ENCODE results near the gene IFNGR2.
"Not testable (repeated sequence)": the region's sequence is repeated elsewhere in the genome, so short reads cannot be mapped to it uniquely, and the experiment has no call there.

The IFNGR2 gene

DNA sequence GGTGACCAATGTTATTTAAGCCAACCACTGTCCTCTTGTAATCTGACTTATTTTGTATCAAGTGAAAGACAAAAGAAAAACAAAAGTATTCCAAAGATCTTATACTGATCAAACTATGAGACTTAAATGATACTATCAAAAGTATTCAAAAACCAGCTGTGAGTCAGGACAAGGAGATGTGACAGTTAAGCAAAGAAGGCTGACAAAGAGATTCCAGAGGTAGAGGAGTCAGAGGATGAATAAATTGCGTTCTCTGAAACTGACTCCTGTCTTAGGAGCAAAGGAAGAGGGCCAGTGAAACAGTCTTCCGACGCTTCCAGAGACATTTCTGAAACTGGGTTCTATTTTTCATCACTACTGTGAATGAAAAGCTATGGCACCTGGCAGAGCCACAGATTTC is 55.6 kb downstream of the IFNGR2 start:
- DNase-seq (ENCODE audit: extremely low read depth, insufficient read length), result no peak
- Histone ChIP-seq H3K27me3 (replicated peaks; ENCODE audit: control insufficient read depth, insufficient read depth, low read length) (no peaks in the 10 kb centered on the region), H3K36me3 (ENCODE audit: control insufficient read depth, insufficient read depth, low read length) (no peaks in the 10 kb centered on the region; the same call in 1 of the 2 replicates), H3K4me3 (replicated peaks; ENCODE audit: low read depth, low read length) (no peak overlapping the region)
- TF ChIP-seq, protein P1, sequence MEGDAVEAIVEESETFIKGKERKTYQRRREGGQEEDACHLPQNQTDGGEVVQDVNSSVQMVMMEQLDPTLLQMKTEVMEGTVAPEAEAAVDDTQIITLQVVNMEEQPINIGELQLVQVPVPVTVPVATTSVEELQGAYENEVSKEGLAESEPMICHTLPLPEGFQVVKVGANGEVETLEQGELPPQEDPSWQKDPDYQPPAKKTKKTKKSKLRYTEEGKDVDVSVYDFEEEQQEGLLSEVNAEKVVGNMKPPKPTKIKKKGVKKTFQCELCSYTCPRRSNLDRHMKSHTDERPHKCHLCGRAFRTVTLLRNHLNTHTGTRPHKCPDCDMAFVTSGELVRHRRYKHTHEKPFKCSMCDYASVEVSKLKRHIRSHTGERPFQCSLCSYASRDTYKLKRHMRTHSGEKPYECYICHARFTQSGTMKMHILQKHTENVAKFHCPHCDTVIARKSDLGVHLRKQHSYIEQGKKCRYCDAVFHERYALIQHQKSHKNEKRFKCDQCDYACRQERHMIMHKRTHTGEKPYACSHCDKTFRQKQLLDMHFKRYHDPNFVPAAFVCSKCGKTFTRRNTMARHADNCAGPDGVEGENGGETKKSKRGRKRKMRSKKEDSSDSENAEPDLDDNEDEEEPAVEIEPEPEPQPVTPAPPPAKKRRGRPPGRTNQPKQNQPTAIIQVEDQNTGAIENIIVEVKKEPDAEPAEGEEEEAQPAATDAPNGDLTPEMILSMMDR (IDR thresholded peaks at IDR 0.05; ENCODE audit: insufficient read depth, low read length, poor library complexity, severe bottlenecking), result no peak

DNA sequence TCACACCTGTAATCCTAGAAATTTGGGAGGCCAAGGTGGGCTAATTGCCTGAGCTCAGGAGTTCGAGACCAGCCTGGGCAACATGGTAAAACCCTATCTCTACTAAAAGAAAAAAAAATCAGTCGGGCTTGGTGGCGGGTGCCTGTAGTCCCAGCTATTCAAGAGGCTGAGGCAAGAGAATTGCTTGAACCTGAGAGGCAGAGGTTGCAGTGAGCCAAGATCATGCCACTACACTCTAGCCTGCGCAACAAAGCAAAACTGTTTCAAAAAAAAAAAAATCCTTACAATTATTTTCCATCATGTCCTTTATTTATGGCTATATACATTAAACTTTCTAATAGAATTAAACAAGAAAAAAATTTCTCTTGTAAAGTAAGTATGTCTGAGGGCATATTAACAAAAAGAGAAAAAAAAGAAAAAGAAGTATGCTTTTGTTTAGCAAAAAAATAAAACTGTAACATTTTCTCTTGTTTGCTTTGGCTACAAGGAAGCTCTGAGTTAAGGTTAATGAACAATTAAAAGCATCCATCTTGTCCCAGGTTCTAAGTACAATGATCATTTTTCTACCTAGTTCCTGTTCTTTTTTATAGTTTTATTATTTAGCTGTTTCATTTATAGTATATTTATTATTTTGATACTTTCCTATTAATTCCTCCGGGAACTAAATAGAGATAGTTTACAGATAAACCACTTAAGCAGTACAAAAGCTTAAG is 58.5 kb downstream of the IFNGR2 start:
- no peak for DNase-seq (ENCODE audit: extremely low read depth, insufficient read length)
- TF ChIP-seq, protein P1 (IDR thresholded peaks at IDR 0.05; ENCODE audit: insufficient read depth, low read length, poor library complexity, severe bottlenecking), result no peak
- H3K4me3 ChIP-seq (replicated peaks; ENCODE audit: low read depth, low read length), result no peak overlapping the region
- H3K36me3 ChIP-seq (ENCODE audit: control insufficient read depth, insufficient read depth, low read length), result no peaks in the 10 kb centered on the region
- no peaks in the 10 kb centered on the region for H3K27me3 ChIP-seq (replicated peaks; ENCODE audit: control insufficient read depth, insufficient read depth, low read length)

DNA sequence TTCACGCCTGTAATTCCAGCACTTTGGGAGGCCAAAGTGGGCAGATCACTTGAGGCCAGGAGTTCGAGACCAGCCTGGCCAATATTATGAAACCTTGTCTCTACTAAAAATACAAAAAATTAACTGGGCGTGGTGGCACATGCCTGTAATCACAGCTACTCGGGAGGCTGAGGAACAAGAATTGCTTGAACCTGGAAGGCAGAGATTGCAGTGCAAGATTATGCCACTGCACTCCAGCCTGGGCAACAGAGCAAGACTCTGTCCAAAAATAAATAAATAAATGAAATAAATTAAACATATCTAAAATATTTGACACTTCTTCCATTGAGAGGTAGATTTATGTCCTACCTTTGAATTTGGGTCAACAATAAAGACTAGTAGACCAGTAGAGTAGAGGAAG is 66.0 kb downstream of the IFNGR2 start:
- H3K4me3 ChIP-seq (replicated peaks; ENCODE audit: low read depth, low read length); DNase-seq (ENCODE audit: extremely low read depth, insufficient read length); H3K27me3 ChIP-seq (replicated peaks; ENCODE audit: control insufficient read depth, insufficient read depth, low read length); H3K36me3 ChIP-seq (ENCODE audit: control insufficient read depth, insufficient read depth, low read length): not testable (repeated sequence)

DNA sequence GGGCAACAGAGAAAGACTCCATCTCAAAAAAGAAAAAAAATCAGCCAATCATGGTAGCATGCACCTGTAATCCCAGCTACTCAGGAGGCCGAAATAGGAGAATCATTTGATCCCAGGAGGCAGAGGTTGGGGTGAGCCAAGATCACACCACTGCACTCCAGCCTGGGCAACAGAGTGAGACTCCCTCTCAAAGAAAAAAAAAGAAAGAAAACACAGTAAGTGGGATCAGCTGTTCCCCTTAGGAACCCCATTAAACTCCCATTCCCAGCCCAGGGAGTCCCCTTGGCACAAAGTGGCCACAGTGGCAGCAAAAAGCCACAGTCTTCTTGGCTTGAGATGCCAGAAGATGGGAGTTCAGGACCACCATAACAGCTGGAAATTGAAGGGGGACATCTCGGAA is 67.5 kb downstream of the IFNGR2 start:
- H3K27me3 ChIP-seq (replicated peaks; ENCODE audit: control insufficient read depth, insufficient read depth, low read length), result no peaks in the 10 kb centered on the region
- DNase-seq (ENCODE audit: extremely low read depth, insufficient read length), result no peak
- H3K4me3 ChIP-seq (replicated peaks; ENCODE audit: low read depth, low read length), result no peak overlapping the region
- TF ChIP-seq, protein P1 (IDR thresholded peaks at IDR 0.05; ENCODE audit: insufficient read depth, low read length, poor library complexity, severe bottlenecking), result no peak
- H3K36me3 ChIP-seq (ENCODE audit: control insufficient read depth, insufficient read depth, low read length), result no peaks in the 10 kb centered on the region

DNA sequence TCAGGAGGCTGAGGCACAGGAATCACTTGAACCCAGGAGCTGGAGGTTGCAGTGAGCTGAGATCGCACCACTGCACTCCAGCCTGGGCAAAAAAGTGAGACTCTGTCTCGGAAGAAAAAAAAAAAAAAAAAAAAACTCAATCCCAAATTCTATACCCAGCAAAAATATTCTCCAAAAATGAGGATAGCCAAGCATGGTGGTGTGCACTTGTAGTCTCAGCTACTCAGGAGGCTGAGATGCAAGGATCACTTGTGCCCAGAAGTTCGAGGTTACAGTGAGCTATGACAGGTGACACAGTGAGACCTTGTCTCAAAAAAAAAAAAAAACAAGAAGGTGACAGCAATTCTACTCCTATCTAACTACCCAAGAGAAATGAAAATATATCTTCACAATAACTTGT is 70.1 kb downstream of the IFNGR2 start:
- TF ChIP-seq, protein P1 (IDR thresholded peaks at IDR 0.05; ENCODE audit: insufficient read depth, low read length, poor library complexity, severe bottlenecking), result no peak
- no peaks in the 10 kb centered on the region for H3K36me3 ChIP-seq (ENCODE audit: control insufficient read depth, insufficient read depth, low read length)
- H3K4me3 ChIP-seq (replicated peaks; ENCODE audit: low read depth, low read length), result no peak overlapping the region
- no peaks in the 10 kb centered on the region for H3K27me3 ChIP-seq (replicated peaks; ENCODE audit: control insufficient read depth, insufficient read depth, low read length)
- no peak for DNase-seq (ENCODE audit: extremely low read depth, insufficient read length)

DNA sequence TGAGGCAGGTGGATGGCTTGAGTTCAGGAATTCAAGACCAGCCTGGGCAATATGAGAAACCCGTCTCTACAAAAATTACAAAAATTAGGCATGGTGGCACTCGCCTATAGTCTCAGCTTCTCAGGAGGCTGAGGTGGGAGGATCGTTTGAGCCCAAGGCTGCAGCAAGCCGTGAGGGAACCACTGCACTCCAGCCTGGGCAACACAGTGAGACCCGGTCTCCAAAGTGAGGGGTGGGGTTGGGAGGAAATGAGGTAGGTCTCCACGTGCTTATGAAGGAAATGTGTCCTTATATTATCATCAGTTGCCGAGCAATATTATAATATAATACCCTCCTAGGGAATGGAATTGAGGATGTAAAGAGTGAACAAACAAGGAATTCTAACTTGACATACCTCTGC is 73.9 kb downstream of the IFNGR2 start:
- DNase-seq (ENCODE audit: extremely low read depth, insufficient read length), result no peak
- Histone ChIP-seq H3K36me3 (ENCODE audit: control insufficient read depth, insufficient read depth, low read length) (no peaks in the 10 kb centered on the region), H3K4me3 (replicated peaks; ENCODE audit: low read depth, low read length) (no peak overlapping the region), H3K27me3 (replicated peaks; ENCODE audit: control insufficient read depth, insufficient read depth, low read length) (no peaks in the 10 kb centered on the region)
- TF ChIP-seq, protein P1 (IDR thresholded peaks at IDR 0.05; ENCODE audit: insufficient read depth, low read length, poor library complexity, severe bottlenecking), result no peak

Data from GM06990 (cell line).